ENCODE measurements around the gene DLG2.
"Not testable (repeated sequence)": the region's sequence is repeated elsewhere in the genome, so short reads cannot be mapped to it uniquely, and the experiment has no call there.

Gene DLG2

DNA sequence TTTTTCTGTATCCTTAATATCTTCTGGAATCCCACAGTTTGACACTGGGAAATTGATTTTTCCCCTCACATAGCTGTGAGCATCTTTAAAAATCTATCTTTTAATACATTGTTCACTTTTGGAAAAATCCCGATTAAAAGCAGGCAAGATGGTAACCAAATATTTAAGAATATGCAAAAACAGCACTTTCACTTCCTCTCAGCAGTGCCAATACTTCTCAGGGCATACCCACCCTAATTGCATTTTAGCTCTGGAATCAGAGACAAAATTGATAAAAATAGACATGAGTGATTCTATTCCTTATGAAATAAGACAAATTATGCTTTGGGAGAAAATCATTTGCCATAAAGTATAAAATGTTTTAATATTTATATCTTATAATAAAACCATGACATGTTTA, 2172.5 kb downstream of the DLG2 start:
- peak; percentile 23 for DNase-seq

- peak; percentile 6 for DNase-seq
Observed at GRCh38 chr11:83449338-83449913, 2177.7 kb downstream of the DLG2 start.

GRCh38 chr11:83448686-83449085, 2178.5 kb downstream of the DLG2 start:
- DNase-seq, result no peak

GRCh38 chr11:83443880-83444279, 2183.3 kb downstream of the DLG2 start:
- not testable (repeated sequence) for DNase-seq

GRCh38 chr11:83441601-83442000, 2185.5 kb downstream of the DLG2 start:
- no peak for DNase-seq

- no peak for DNase-seq
Observed at GRCh38 chr11:83441171-83441570, 2186.0 kb downstream of the DLG2 start.

GRCh38 chr11:83438438-83438837, 2188.7 kb downstream of the DLG2 start:
- peak; percentile 95 for DNase-seq

DNA sequence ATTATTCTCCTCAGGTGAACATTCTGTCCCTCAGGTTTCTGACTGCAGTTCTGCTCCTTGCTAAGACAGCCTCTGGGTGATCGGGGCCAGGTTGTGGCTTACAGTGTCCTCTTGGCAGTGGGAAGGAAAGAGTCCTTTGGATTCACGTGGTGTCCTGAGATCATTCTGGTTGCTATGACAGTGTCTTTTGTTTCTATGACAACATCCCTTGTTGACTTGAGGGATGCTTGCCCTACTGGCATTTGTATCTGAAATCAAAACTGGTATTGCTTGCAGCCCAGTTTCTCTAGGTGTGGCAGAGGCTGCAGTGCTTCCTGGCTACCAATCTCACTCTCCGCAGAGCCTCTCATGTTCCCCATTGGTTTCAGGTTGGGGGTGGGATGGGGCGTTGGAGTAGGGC, 2189.2 kb downstream of the DLG2 start:
- peak; percentile 6 for DNase-seq

DNA sequence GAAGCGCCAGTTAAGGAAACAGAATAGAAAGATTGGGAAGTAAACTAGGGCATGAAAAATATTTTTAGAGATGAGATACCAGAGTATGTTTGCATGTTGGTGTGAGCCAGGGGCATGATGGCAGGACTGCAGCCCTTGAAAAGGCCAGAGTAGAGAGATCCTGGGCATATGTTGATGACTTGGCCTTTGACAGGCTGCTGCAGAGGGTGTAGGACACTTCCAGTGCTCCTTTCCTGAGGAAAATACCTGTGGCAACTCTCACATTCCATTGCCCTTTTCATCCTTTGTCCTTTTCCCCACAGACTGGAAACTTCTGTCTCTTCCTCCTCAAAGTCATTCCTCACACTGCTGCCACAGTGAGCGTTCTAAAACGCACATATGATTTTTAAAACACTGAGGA, 2190.3 kb downstream of the DLG2 start:
- no peak for DNase-seq

DNA sequence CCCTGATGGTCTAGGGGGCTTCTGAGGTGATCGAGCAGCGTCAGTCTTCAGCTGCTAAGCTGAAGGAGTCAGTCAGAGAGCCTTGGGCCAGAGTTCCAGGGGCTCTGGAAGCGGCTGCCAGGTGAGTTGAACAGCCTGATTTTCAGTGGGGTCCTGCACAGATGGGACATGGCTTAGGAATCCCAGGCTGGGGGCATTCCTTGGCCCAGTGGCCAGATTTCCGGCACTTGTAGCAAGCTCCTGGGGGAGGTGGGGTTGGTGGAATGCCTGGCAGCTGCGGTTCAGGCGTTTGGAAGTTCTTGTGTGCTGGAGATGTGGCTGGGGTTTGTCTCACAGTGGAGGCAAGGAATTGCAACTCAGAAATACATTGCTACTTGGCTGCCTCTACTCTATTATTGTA, 2192.3 kb downstream of the DLG2 start:
- DNase-seq, result not testable (repeated sequence)

GRCh38 chr11:83427943-83428342, 2199.2 kb downstream of the DLG2 start:
- DNase-seq, result no peak

DNA sequence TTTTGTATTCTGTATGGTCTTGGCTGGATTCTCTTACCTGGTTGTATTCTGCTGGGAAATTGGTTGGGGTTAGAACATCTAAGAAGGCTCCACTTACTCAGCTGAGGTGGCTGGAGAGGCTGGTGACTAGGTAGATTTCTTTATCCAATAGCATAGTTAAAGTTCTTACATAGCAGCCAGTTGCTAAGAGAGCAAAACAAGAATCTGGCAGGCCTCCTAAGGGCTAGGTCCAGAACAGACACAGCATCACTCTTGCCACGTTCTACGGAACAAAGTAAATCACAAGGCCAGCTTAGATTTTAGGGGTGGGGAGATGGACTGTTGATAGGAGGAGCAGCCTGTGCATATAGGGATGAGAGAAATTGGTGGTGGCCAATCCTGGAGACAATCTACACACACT, 2199.6 kb downstream of the DLG2 start:
- DNase-seq, result no peak

GRCh38 chr11:83425137-83425466, 2202.0 kb downstream of the DLG2 start:
- no peak for DNase-seq

GRCh38 chr11:83424376-83425136, 2202.6 kb downstream of the DLG2 start:
- no peak for DNase-seq

- not testable (repeated sequence) for DNase-seq
Observed at GRCh38 chr11:83422641-83423040, 2204.5 kb downstream of the DLG2 start.

GRCh38 chr11:83410605-83411565, 2216.3 kb downstream of the DLG2 start:
- DNase-seq, result no peak

DNA sequence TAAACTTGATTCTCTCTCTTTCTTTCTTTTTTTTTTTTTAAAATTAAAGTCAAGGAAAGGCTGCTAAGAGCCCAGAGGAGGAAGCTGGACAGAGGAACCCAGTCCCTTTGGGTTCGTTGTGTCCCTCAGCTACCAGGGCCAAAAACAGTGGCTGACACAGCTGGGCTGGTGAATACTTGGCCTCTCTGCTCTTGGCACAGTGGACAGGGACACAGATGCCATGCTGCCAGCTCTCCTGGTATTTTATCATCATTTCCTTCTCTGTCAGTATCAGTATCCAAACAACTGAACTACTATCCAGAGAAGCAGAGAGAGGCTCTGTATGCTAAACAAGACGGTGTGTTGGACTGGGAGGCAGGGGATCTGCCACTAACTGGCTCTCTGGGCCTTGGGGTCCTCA, 2217.3 kb downstream of the DLG2 start:
- no peak for DNase-seq

DNA sequence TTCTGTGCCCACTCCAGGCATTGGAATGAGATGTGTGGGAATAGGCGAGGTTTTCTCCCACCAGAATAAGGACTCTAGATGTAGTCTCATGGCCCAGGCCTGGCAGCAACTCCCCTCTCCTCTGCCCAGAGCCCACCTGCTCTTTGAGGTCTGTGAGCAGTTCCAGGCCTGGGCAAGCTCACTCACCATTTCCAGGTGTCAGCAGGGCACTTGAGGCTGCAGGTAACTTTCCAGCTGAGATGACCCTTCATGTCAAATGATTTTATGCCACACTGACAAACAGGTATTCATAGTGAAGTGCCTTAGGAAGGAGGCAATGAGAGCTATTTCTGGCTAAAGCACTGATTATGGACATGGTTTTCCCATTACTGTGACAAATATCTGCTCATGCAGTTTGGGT, 2217.7 kb downstream of the DLG2 start:
- DNase-seq, result no peak

DNA sequence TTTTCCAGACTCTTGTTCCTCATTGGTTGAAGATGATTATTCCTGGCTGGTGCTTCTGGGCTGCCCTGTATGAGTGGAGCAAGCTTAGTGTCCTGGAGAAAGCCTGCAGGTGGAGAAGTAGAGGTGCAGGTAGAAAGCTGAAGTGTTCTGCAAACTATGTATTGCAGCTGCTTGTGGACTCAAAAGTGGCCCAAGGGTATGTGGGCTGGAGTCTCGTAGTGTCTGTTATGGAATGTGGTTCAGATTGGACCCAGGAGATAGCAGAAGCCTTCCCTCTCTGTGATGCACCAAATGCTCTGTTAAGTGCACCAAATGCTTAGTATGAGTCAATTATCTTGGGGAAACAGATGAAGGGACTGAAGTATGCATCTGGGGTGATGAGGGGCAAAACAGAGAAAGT, 2218.2 kb downstream of the DLG2 start:
- no peak for DNase-seq

Measured in MV-4-11 (cell line).